Measurements from ENCODE around the gene AK6.

AK6 gene

GRCh38 chr5:69315972-69316371, 53.3 kb downstream of the AK6 start:
- no peak for DNase-seq (ENCODE audit: low read depth)
- TF ChIP-seq, protein P1, sequence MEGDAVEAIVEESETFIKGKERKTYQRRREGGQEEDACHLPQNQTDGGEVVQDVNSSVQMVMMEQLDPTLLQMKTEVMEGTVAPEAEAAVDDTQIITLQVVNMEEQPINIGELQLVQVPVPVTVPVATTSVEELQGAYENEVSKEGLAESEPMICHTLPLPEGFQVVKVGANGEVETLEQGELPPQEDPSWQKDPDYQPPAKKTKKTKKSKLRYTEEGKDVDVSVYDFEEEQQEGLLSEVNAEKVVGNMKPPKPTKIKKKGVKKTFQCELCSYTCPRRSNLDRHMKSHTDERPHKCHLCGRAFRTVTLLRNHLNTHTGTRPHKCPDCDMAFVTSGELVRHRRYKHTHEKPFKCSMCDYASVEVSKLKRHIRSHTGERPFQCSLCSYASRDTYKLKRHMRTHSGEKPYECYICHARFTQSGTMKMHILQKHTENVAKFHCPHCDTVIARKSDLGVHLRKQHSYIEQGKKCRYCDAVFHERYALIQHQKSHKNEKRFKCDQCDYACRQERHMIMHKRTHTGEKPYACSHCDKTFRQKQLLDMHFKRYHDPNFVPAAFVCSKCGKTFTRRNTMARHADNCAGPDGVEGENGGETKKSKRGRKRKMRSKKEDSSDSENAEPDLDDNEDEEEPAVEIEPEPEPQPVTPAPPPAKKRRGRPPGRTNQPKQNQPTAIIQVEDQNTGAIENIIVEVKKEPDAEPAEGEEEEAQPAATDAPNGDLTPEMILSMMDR (IDR thresholded peaks at IDR 0.05; ENCODE audit: low read depth, low read length, missing control alignments): no peak
- no peak overlapping the region for H3K4me3 ChIP-seq (ENCODE audit: low read depth, low read length)

GRCh38 chr5:69313428-69313827, 55.9 kb downstream of the AK6 start:
- no peak overlapping the region for H3K4me3 ChIP-seq (ENCODE audit: low read depth, low read length)
- no peak for DNase-seq (ENCODE audit: low read depth)
- TF ChIP-seq, protein P1 (IDR thresholded peaks at IDR 0.05; ENCODE audit: low read depth, low read length, missing control alignments): no peak

DNA sequence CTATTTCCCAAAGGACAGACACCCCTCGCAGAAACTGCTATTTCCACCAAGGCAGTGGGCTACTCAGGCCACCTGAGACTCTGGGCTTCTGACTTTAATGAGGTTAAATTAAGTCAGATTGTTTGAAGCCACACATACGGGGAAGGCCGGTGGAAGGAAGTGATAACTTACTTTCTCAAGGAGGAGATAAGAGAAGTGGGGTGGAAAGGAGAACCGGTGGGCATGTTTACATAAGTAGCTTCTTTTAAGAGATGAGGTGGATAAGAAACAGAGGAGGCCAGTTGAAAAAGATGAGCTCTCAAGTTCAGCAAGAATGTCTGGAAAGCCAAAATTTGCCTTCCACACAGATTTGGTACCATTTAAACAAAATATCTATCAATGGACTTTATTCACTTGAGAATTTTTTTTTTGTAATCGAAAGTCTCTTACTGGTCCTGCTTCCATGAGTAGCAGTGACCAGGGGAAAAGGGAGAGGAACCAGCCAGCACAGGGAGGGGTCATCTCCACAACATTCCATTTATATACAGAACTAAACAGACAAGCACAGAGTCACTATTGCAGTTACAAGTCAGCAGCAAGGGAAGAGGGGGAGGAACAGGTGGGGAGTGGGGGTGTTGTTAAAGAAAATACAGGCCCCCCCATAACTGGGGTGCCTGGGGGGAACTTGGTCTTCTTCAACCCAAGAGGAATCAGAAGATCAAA, 56.7 kb downstream of the AK6 start:
- no peak overlapping the region for H3K4me3 ChIP-seq (ENCODE audit: low read depth, low read length)
- TF ChIP-seq, protein P1 (IDR thresholded peaks at IDR 0.05; ENCODE audit: low read depth, low read length, missing control alignments): no peak
- DNase-seq (ENCODE audit: low read depth): no peak

- no peak for DNase-seq (ENCODE audit: low read depth)
- TF ChIP-seq, protein P1 (IDR thresholded peaks at IDR 0.05; ENCODE audit: low read depth, low read length, missing control alignments): no peak
- H3K4me3 ChIP-seq (ENCODE audit: low read depth, low read length): no peak overlapping the region
These were observed 59.9 kb downstream of the AK6 start for GRCh38 chr5:69309380-69309779.

- TF ChIP-seq, protein P1 (IDR thresholded peaks at IDR 0.05; ENCODE audit: low read depth, low read length, missing control alignments): no peak
- H3K4me3 ChIP-seq (ENCODE audit: low read depth, low read length): no peak overlapping the region
- no peak for DNase-seq (ENCODE audit: low read depth)
These were observed 61.2 kb downstream of the AK6 start for GRCh38 chr5:69308046-69308553.

- TF ChIP-seq, protein P1 (IDR thresholded peaks at IDR 0.05; ENCODE audit: low read depth, low read length, missing control alignments): no peak
- DNase-seq (ENCODE audit: low read depth): no peak
- no peak overlapping the region for H3K4me3 ChIP-seq (ENCODE audit: low read depth, low read length)
These were observed 63.8 kb downstream of the AK6 start for GRCh38 chr5:69305512-69305911.
